Effector memory CD4-positive, alpha-beta T cell (primary cell): Measurements from ENCODE around the gene UMPS.

Experiments
- DNase-seq, 3 donors: peaks; one replicate each; pipeline ENCODE4 v3.0.0-alpha.2; 2020
- H3K27ac ChIP-seq: 2 replicates; pipeline ENCODE4 v1.7.0; 2013; ENCODE audit warnings: mild to moderate bottlenecking, low read length, moderate library complexity; ENCODE audit not compliant: insufficient read depth, poor library complexity, severe bottlenecking
- H3K27me3 ChIP-seq: replicated peaks from 2 replicates; pipeline ENCODE4 v1.7.0; 2013; ENCODE audit warnings: mild to moderate bottlenecking, low read length; ENCODE audit not compliant: insufficient read depth, control insufficient read depth, poor library complexity, severe bottlenecking
- H3K36me3 ChIP-seq: 2 replicates; pipeline ENCODE4 v1.7.0; 2013; ENCODE audit warnings: mild to moderate bottlenecking, low read length, moderate library complexity; ENCODE audit not compliant: control insufficient read depth, insufficient read depth
- H3K4me1 ChIP-seq: 2 replicates; pipeline ENCODE4 v1.7.0; 2013; ENCODE audit warnings: low read length, mild to moderate bottlenecking; ENCODE audit not compliant: control insufficient read depth, insufficient read depth, poor library complexity, severe bottlenecking
- H3K4me3 ChIP-seq: 2 replicates; pipeline ENCODE4 v1.7.0; 2013; ENCODE audit warnings: low read length, low read depth, mild to moderate bottlenecking; ENCODE audit not compliant: insufficient read depth, poor library complexity, severe bottlenecking
- H3K9me3 ChIP-seq: 2 replicates; pipeline ENCODE4 v1.7.0; 2013; ENCODE audit warnings: mild to moderate bottlenecking, low read length, moderate library complexity; ENCODE audit not compliant: control insufficient read depth

Gene UMPS

GRCh38 chr3:124694486-124694885, 35.8 kb upstream of the UMPS start:
- no peaks in the 10 kb centered on the region for H3K27me3 ChIP-seq
- H3K4me1 ChIP-seq, result no peaks in the 10 kb centered on the region
- H3K9me3 ChIP-seq, result no peaks in the 10 kb centered on the region
- no peaks in the 10 kb centered on the region for H3K36me3 ChIP-seq
- no peak overlapping the region for H3K27ac ChIP-seq
- no peak for DNase-seq
- H3K4me3 ChIP-seq, result no peak overlapping the region

GRCh38 chr3:124695369-124695768, 34.9 kb upstream of the UMPS start:
- no peak for DNase-seq
- no peak overlapping the region for H3K27ac ChIP-seq
- no peaks in the 10 kb centered on the region for H3K4me1 ChIP-seq
- H3K36me3 ChIP-seq, result no peaks in the 10 kb centered on the region
- no peaks in the 10 kb centered on the region for H3K27me3 ChIP-seq
- no peak overlapping the region for H3K4me3 ChIP-seq
- no peaks in the 10 kb centered on the region for H3K9me3 ChIP-seq

- Histone ChIP-seq H3K36me3 (no peaks in the 10 kb centered on the region), H3K27ac (no peak overlapping the region), H3K27me3 (no peaks in the 10 kb centered on the region), H3K4me3 (no peak overlapping the region), H3K4me1 (no peaks in the 10 kb centered on the region), H3K9me3 (no peaks in the 10 kb centered on the region)
- no peak for DNase-seq
Observed at GRCh38 chr3:124696006-124696405, 34.2 kb upstream of the UMPS start.

GRCh38 chr3:124697302-124697701, 33.0 kb upstream of the UMPS start:
- H3K4me3 ChIP-seq, result no peak overlapping the region
- no peak overlapping the region for H3K27ac ChIP-seq

GRCh38 chr3:124698030-124698770, 32.1 kb upstream of the UMPS start:
- no peaks in the 10 kb centered on the region for H3K4me1 ChIP-seq
- H3K9me3 ChIP-seq, result no peaks in the 10 kb centered on the region
- H3K27ac ChIP-seq, result no peak overlapping the region
- H3K4me3 ChIP-seq, result no peak overlapping the region
- no peak for DNase-seq
- no peaks in the 10 kb centered on the region for H3K27me3 ChIP-seq
- no peaks in the 10 kb centered on the region for H3K36me3 ChIP-seq

More at GRCh38 chr3:124697302-124697701, 33.0 kb upstream of the UMPS start:
- DNase-seq, result no peak
- Histone ChIP-seq H3K4me1 (no peaks in the 10 kb centered on the region), H3K9me3 (no peaks in the 10 kb centered on the region), H3K27me3 (no peaks in the 10 kb centered on the region), H3K36me3 (no peaks in the 10 kb centered on the region)

GRCh38 chr3:124699051-124699450, 31.2 kb upstream of the UMPS start:
- no peak overlapping the region for H3K27ac ChIP-seq
- no peak overlapping the region for H3K4me3 ChIP-seq
- DNase-seq, result no peak
- H3K4me1 ChIP-seq, result no peaks in the 10 kb centered on the region
- H3K36me3 ChIP-seq, result no peaks in the 10 kb centered on the region
- no peaks in the 10 kb centered on the region for H3K9me3 ChIP-seq
- H3K27me3 ChIP-seq, result no peaks in the 10 kb centered on the region

DNA sequence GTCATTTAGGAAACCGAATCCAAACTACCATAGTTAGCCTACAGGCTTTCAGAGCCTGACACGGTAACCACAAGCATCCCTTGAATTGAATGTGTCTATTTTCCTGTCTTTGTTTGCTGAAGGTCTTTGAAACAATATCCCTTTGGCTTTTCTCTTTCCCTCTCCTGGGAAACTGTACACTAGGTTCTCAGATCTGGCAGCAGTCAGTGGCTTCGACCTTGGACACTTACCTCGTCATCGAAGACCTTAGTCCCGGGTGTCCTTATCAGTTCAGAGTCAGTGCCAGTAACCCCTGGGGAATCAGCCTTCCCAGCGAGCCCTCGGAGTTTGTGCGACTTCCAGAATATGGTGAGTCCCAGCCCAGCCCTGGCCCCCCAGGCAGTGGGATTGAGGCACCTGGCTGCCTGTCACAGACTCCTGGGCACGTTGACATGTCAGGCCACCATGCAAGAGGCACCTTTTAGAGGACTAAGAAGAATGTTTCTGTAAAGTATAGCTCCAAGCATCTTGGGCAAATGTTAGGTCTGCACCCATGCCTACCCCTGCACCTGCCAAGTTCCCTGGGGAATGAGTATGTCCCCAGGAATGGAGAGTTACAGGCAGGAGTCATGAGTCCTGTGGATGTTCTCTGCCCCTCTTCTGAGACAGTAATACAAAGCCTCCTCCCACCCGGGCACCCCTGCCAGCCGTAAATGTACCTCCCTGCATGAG, 30.4 kb upstream of the UMPS start:
- H3K4me3 ChIP-seq, result no peak overlapping the region
- no peak overlapping the region for H3K27ac ChIP-seq
- no peaks in the 10 kb centered on the region for H3K4me1 ChIP-seq
- no peaks in the 10 kb centered on the region for H3K36me3 ChIP-seq
- H3K27me3 ChIP-seq, result no peaks in the 10 kb centered on the region
- DNase-seq, result no peak
- no peaks in the 10 kb centered on the region for H3K9me3 ChIP-seq

DNA sequence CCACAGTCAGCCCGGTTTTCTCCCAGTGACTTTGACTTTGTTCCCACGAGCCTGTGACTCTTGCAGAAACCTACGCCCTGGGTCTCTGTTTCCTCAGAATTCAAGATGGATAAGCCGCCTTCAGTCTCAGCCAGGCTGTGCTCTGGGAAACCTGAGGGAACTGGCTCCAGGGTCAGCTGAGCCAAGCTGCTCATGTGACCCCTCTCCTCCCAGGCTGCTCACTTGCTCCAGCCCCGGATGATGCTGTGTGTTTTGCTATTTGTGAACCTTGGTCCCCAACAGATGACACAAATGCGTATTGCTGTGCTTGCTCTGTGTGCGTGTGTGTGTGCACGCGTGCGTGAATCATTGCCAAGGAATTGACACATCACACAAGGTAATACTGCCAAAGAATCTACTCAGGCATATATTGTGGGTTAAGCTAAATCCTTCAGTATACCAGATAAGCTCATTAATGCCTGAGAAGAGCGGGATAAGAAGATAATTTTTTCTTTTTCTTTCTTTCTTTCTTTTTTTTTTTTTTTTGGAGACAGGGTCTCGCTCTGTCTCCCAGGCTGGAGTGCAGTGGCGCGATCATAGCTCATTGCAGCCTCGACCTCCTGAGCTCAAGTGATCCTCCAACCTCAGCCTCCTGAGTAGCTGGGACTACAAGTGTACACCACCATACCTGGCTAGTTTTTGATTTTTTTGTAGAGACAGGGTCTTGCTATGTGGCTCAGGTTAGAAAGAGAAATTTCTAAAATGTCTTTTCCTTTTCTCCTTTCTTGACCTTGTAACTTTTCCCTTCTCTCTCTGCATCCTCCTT, 29.2 kb upstream of the UMPS start:
- H3K4me3 ChIP-seq, result no peak overlapping the region
- no peaks in the 10 kb centered on the region for H3K4me1 ChIP-seq
- DNase-seq, result no peak
- no peaks in the 10 kb centered on the region for H3K9me3 ChIP-seq
- H3K36me3 ChIP-seq, result no peaks in the 10 kb centered on the region
- H3K27me3 ChIP-seq, result no peaks in the 10 kb centered on the region
- H3K27ac ChIP-seq, result no peak overlapping the region

- no peak for DNase-seq
- no peaks in the 10 kb centered on the region for H3K27me3 ChIP-seq
Observed at GRCh38 chr3:124701687-124702086, 28.6 kb upstream of the UMPS start.

GRCh38 chr3:124702950-124703349, 27.3 kb upstream of the UMPS start:
- Histone ChIP-seq H3K9me3 (no peaks in the 10 kb centered on the region), H3K27ac (no peak overlapping the region), H3K27me3 (no peaks in the 10 kb centered on the region), H3K4me1 (no peaks in the 10 kb centered on the region), H3K4me3 (no peak overlapping the region), H3K36me3 (no peaks in the 10 kb centered on the region)
- no peak for DNase-seq

More at GRCh38 chr3:124701687-124702086, 28.6 kb upstream of the UMPS start:
- Histone ChIP-seq H3K36me3 (no peaks in the 10 kb centered on the region), H3K9me3 (no peaks in the 10 kb centered on the region), H3K4me3 (no peak overlapping the region), H3K27ac (no peak overlapping the region), H3K4me1 (no peaks in the 10 kb centered on the region)
